ENCODE data around the gene P2RY14. TPM values are rescaled to one million over a fixed set of nuclear protein-coding genes. Genes with fewer than 3 reads are reported as not detected.

Gene P2RY14
- total and polyA plus RNA-seq, 2 donors (not counting 3 experiments of a cell fraction or from before 2014, with no cell fraction given): not detected

- no peak overlapping the region for H2AFZ ChIP-seq (ENCODE audit: low read depth, low read length)
- no peaks in the 10 kb centered on the region for H3K36me3 ChIP-seq (ENCODE audit: control insufficient read depth in 2 of 2, extremely low read depth in 1 of 2, insufficient read depth in 2 of 2, low read length in 2 of 2)
- FAIRE-seq (no peak), DNase-seq (ENCODE audit: low read depth, low spot score) (no peak)
- no peaks in the 10 kb centered on the region for H3K9me3 ChIP-seq (replicated peaks; ENCODE audit: control insufficient read depth, insufficient read depth, low read length)
- no peak overlapping the region for H3K9ac ChIP-seq (replicated peaks; ENCODE audit: extremely low read depth, insufficient read depth, low read length)
- ChIA-PET CTCF (interaction anchor here (1.7 kb wide), 1 partner anchor 45 kb away, joined by 5 read pairs; no protein-coding TSS in a partner anchor), POLR2A (no interaction called here)
- no peaks in the 10 kb centered on the region for H3K79me2 ChIP-seq (ENCODE audit: control insufficient read depth, insufficient read depth, low read length)
- intact Hi-C loops (cut with micrococcal nuclease) (no loop called here), dilution Hi-C loops (cut with MboI; ENCODE audit: extremely low pct_ligation_motif_present, low sequenced_read_pairs) (no loop called here)
- H3K27ac ChIP-seq (ENCODE audit: insufficient read depth, low read depth, low read length): no peak overlapping the region
- H3K9me1 ChIP-seq (replicated peaks; ENCODE audit: control insufficient read depth, extremely low read depth, insufficient read depth, low read length): no peaks in the 10 kb centered on the region
- peaks cover 0 to 7% of the 10 kb centered on the region in 2 experiments for H3K27me3 ChIP-seq (ENCODE audit: control insufficient read depth in 2 of 2, insufficient read depth in 2 of 2, low read length in 2 of 2)
- no peaks in the 10 kb centered on the region for H4K20me1 ChIP-seq (replicated peaks; ENCODE audit: control insufficient read depth, extremely low read depth, insufficient read depth, low read length)
- no TSS peak for BruUV-seq (replicated peaks)
- TF ChIP-seq POLR2AphosphoS5 (IDR thresholded peaks at IDR 0.05; ENCODE audit: insufficient read depth, low read depth, low read length): no peak
- TF ChIP-seq GATA2 (IDR thresholded peaks at IDR 0.05; ENCODE audit: insufficient read depth, insufficient read length, low read depth, low read length): no peak
- no peak for TF ChIP-seq JUN (IDR thresholded peaks at IDR 0.05; ENCODE audit: borderline replicate concordance, insufficient read depth, insufficient read length, low read depth)
- no peak for TF ChIP-seq EZH2 (IDR thresholded peaks at IDR 0.05; ENCODE audit: borderline replicate concordance, low read depth, low read length, severe bottlenecking)
- TF ChIP-seq MYC (IDR thresholded peaks at IDR 0.05; ENCODE audit: low read depth, low read length): no peak
- TF ChIP-seq FOS (IDR thresholded peaks at IDR 0.05; ENCODE audit: borderline replicate concordance, insufficient read depth, low read length): no peak
- no peak for TF ChIP-seq CTCF (IDR thresholded peaks at IDR 0.05; ENCODE audit: extremely low read depth in 1 of 2, insufficient read depth in 1 of 2, low read depth in 1 of 2, low read length in 2 of 2)
- TF ChIP-seq POLR2A (IDR thresholded peaks at IDR 0.05; ENCODE audit: low read depth, low read length): no peak
- TF ChIP-seq MAX (IDR thresholded peaks at IDR 0.05; ENCODE audit: insufficient read depth, insufficient read length): no peak
- H3K4me3 ChIP-seq (replicated peaks in 1 of 3; ENCODE audit: insufficient read depth in 1 of 3, low read depth in 1 of 3, low read length in 3 of 3): no peak overlapping the region
- no peaks in the 10 kb centered on the region for H3K4me1 ChIP-seq (ENCODE audit: control insufficient read depth, extremely low read depth, insufficient read depth, low read length)
- H3K4me2 ChIP-seq (ENCODE audit: insufficient read depth, low read length): no peak overlapping the region
Measured at GRCh38 chr3:151213151-151213550, 65.2 kb downstream of the P2RY14 start.

Data from endothelial cell of umbilical vein (primary cell).